ENCODE results near the gene SFXN5. TPM values are rescaled to one million over a fixed set of nuclear protein-coding genes. Genes with fewer than 3 reads are reported as not detected.
A peak's percentile ranks its signal among the peaks of the same experiment; 100 is the strongest.

The SFXN5 gene
- polyA plus RNA-seq, 2 of the 4 experiments (the other 2 are of a cell fraction) = 16.7 to 19.6 TPM

- TF ChIP-seq RFX5 (IDR thresholded peaks at IDR 0.05) (no peak), RCOR1 (IDR thresholded peaks at IDR 0.05; ENCODE audit: low read depth, low read length) (no peak), FOXS1 (CRISPR knock-in tag; IDR thresholded peaks at IDR 0.05) (no peak), CHD4 (IDR thresholded peaks at IDR 0.05; ENCODE audit: borderline replicate concordance) (no peak)
Measured at GRCh38 chr2:72932045-72932740, 139.3 kb downstream of the SFXN5 start (continued).

GRCh38 chr2:72931280-72931910 is 140.1 kb downstream of the SFXN5 start:
- ATAC-seq = peak in 1 of 2 experiments; percentile 4; a peak in 1 of 6 replicates
- ChIA-PET CTCF (interaction anchor here (0.6 to 8.6 kb wide), 4 partner anchors 27 to 246 kb away, joined by 3 to 85 read pairs (median 6); no protein-coding TSS in a partner anchor), POLR2A (no interaction called here)
- no peak overlapping the region for H3K4me3 ChIP-seq
- no peaks in the 10 kb centered on the region for H3K4me1 ChIP-seq
- H3K4me2 ChIP-seq = no peak overlapping the region
- TF ChIP-seq FOXS1 (CRISPR knock-in tag; IDR thresholded peaks at IDR 0.05) (no peak), NFE2L2 (conservative IDR thresholded peaks at IDR 0.05; ENCODE audit: low read length) (no peak), HDAC2 (IDR thresholded peaks at IDR 0.05) (no peak), MAFK (IDR thresholded peaks at IDR 0.05; ENCODE audit: partially characterized antibody) (no peak), CBX2 (IDR thresholded peaks at IDR 0.05; ENCODE audit: borderline replicate concordance, low read depth) (no peak), BHLHE40 (IDR thresholded peaks at IDR 0.05; ENCODE audit: low read depth, low read length) (no peak), RARB (CRISPR knock-in tag; IDR thresholded peaks at IDR 0.05) (no peak), REST (IDR thresholded peaks at IDR 0.05) (no peak), CHD4 (IDR thresholded peaks at IDR 0.05; ENCODE audit: borderline replicate concordance) (no peak), MAZ (IDR thresholded peaks at IDR 0.05; ENCODE audit: borderline replicate concordance, low read depth, low read length) (no peak), POLR2AphosphoS2 (conservative IDR thresholded peaks at IDR 0.05; ENCODE audit: low read length) (no peak)
- no peak for DNase-seq (ENCODE audit: low read depth in 1 of 2, low spot score in 1 of 2)
- H3K9me3 ChIP-seq = no peaks in the 10 kb centered on the region
- H3K27ac ChIP-seq = no peak overlapping the region
- no peak for FAIRE-seq
- WGBS (ENCODE audit: missing lambda C conversion rate) = 64% methylated on average over 8 of the region's 14 CpGs

- Histone ChIP-seq H3K4me2 (no peak overlapping the region), H3K4me3 (no peak overlapping the region), H3K4me1 (no peaks in the 10 kb centered on the region), H3K9me3 (no peaks in the 10 kb centered on the region), H3K27ac (no peak overlapping the region)
- ATAC-seq (no peak), FAIRE-seq (no peak), DNase-seq (ENCODE audit: low read depth in 1 of 2, low spot score in 1 of 2) (no peak)
- 42% methylated on average over 1 of the region's 1 CpG for WGBS (ENCODE audit: missing lambda C conversion rate)
- ChIA-PET CTCF (interaction anchor here (0.8 to 5.6 kb wide), 7 partner anchors 11 to 157 kb away, joined by 3 to 61 read pairs (median 5); partner anchors contain the start of gene SPR), POLR2A (no interaction called here)
- TF ChIP-seq HMGXB4 (CRISPR knock-in tag; IDR thresholded peaks at IDR 0.05; ENCODE audit: borderline replicate concordance) (no peak), HOXA7 (CRISPR knock-in tag; IDR thresholded peaks at IDR 0.05) (no peak), ELK1 (IDR thresholded peaks at IDR 0.05; ENCODE audit: low read depth, low read length) (no peak), ZFP36 (IDR thresholded peaks at IDR 0.05; ENCODE audit: borderline replicate concordance, partially characterized antibody) (no peak), ESRRA (IDR thresholded peaks at IDR 0.05; ENCODE audit: borderline replicate concordance, low read length) (no peak), RNF2 (IDR thresholded peaks at IDR 0.05; ENCODE audit: borderline replicate concordance, low read depth) (no peak), BCL3 (IDR thresholded peaks at IDR 0.05) (no peak), POLR2AphosphoS2 (conservative IDR thresholded peaks at IDR 0.05; ENCODE audit: low read length) (no peak), ZNF302 (CRISPR knock-in tag; IDR thresholded peaks at IDR 0.05) (no peak), RARB (CRISPR knock-in tag; IDR thresholded peaks at IDR 0.05) (no peak), MAFK (IDR thresholded peaks at IDR 0.05; ENCODE audit: partially characterized antibody) (no peak), GATA3 (IDR thresholded peaks at IDR 0.05; ENCODE audit: borderline replicate concordance) (no peak), NR3C1 (IDR thresholded peaks at IDR 0.05) (no peak), TFCP2L1 (CRISPR knock-in tag; IDR thresholded peaks at IDR 0.05) (no peak), POLR2A (IDR thresholded peaks at IDR 0.05; ENCODE audit: low read length) (no peak), RFX5 (IDR thresholded peaks at IDR 0.05) (no peak), RCOR1 (IDR thresholded peaks at IDR 0.05; ENCODE audit: low read depth, low read length) (no peak)
Measured at GRCh38 chr2:72929010-72929409, 142.5 kb downstream of the SFXN5 start.
